HCT116 (cell line): ENCODE results near the gene AGBL3. TPM values are rescaled to one million over a fixed set of nuclear protein-coding genes. Genes with fewer than 3 reads are reported as not detected.
A peak's percentile ranks its signal among the peaks of the same experiment; 100 is the strongest.

ENCODE experiments used
- ATAC-seq: fragments of 200-7000 bp; cut with Tn5 transposase; 2 replicates; pipeline ENCODE4 v1.9.1; 2020; ENCODE audit warnings: mild to moderate bottlenecking, moderate library complexity
- BruUV-seq: library from RNA; stranded (reverse); fragments of 400-500 nt; replicated peaks from 2 replicates; lab custom pipeline; 2021; lab: Mats Ljungman, UMichigan
- CTCF ChIA-PET: fragments of 300-600 bp; sonication (Branson Sonifier 250); formaldehyde crosslinking; loops from one replicate; lab custom pipeline; 2021; ENCODE audit warnings: antibody characterized with exemption; lab: Charles Lee
- POLR2A ChIA-PET: fragments of 300-600, 350-600 bp; sonication (Branson Sonifier 250); formaldehyde crosslinking; loops from one replicate; lab custom pipeline; 2021; ENCODE audit warnings: antibody characterized with exemption; lab: Charles Lee
- RAD21 ChIA-PET, 2 experiments: fragments of 300-600 bp; sonication (Branson Sonifier 250); formaldehyde crosslinking; loops; one replicate each; lab custom pipeline; 2023; ENCODE audit warnings: low total read pairs in 2 of 2; ENCODE audit not compliant: uncharacterized antibody in 2 of 2, unreplicated experiment in 2 of 2, low non-redundant PET in 1 of 2; lab: Charles Lee
- DNase-seq: peaks from one replicate; pipeline ENCODE4 v3.0.0-alpha.2; 2010; ENCODE audit warnings: low read depth, low spot score
- H2AFZ ChIP-seq: fragments of 200-600 bp; shearing (Covaris generic), sonication (generic); 2 replicates; pipeline ENCODE4 v1.6.1; 2017; ENCODE audit warnings: low read depth, mixed run types, mixed read lengths, antibody characterized with exemption, low read length; ENCODE audit not compliant: poor library complexity, severe bottlenecking
- H3K27ac ChIP-seq: 2 replicates; pipeline ENCODE4 v1.5.1; 2012; ENCODE audit warnings: low read depth, low read length
- H3K27me3 ChIP-seq: fragments of 200-600 bp; sonication (generic); 2 replicates; pipeline ENCODE4 v1.6.1; 2016; ENCODE audit warnings: mixed run types, low read length, mixed read lengths; ENCODE audit not compliant: insufficient read depth
- H3K36me3 ChIP-seq, 2 experiments: fragments of 200-500 bp in 1 of 2; fragments of 200-600 bp in 1 of 2; sonication (Bioruptor generic) in 1 of 2; sonication (generic) in 1 of 2; 2 replicates each; pipeline versions ENCODE4 v1.5.1 to v1.6.1; 2014 to 2016; ENCODE audit warnings: low read length in 2 of 2, inconsistent platforms in 1 of 2, mixed read lengths in 1 of 2, mixed run types in 1 of 2; ENCODE audit not compliant: insufficient read depth in 2 of 2, control insufficient read depth in 1 of 2
- H3K4me1 ChIP-seq, 2 experiments: fragments of 200-600 bp in 1 of 2; sonication (generic) in 1 of 2; 2 replicates each; pipeline versions ENCODE4 v1.5.1 to v1.6.1; 2012 to 2017; ENCODE audit warnings: low read length in 2 of 2, inconsistent platforms in 1 of 2, mild to moderate bottlenecking in 1 of 2, mixed read lengths in 1 of 2, mixed run types in 1 of 2, moderate library complexity in 1 of 2; ENCODE audit not compliant: insufficient read depth in 2 of 2, control insufficient read depth in 1 of 2
- H3K4me2 ChIP-seq: fragments of 200-600 bp; sonication (generic); 2 replicates; pipeline ENCODE4 v1.6.1; 2017; ENCODE audit warnings: mixed run types, low read length, mixed read lengths
- H3K4me3 ChIP-seq, 2 experiments: fragments of 200-600 bp in 1 of 2; sonication (generic) in 1 of 2; replicated peaks in 1 of 2; 2 replicates each; pipeline ENCODE4 v1.5.1; 2011 to 2016; ENCODE audit warnings: low read length in 2 of 2, control low read depth in 1 of 2, low read depth in 1 of 2, mild to moderate bottlenecking in 1 of 2, mixed read lengths in 1 of 2, mixed run types in 1 of 2
- H3K79me2 ChIP-seq: fragments of 200-600 bp; sonication (generic); 2 replicates; pipeline ENCODE4 v1.6.1; 2017; ENCODE audit warnings: mild to moderate bottlenecking, mixed run types, low read length, moderate library complexity, mixed read lengths; ENCODE audit not compliant: insufficient read depth
- H3K9ac ChIP-seq: fragments of 200-600 bp; sonication (generic); 2 replicates; pipeline ENCODE4 v1.6.1; 2016; ENCODE audit warnings: low read length, mixed read lengths
- H3K9me2 ChIP-seq: fragments of 200-600 bp; sonication (generic), shearing (Covaris generic); 2 replicates; pipeline ENCODE4 v1.6.1; 2017; ENCODE audit warnings: mixed run types, mild to moderate bottlenecking, moderate library complexity; ENCODE audit not compliant: insufficient read depth
- H3K9me3 ChIP-seq, 2 experiments: fragments of 200-500 bp in 1 of 2; fragments of 200-600 bp in 1 of 2; sonication (Bioruptor generic) in 1 of 2; sonication (generic) in 1 of 2; 2 replicates each; pipeline ENCODE4 v1.6.1; 2014 to 2017; ENCODE audit warnings: low read length in 2 of 2, mixed read lengths in 2 of 2, inconsistent platforms in 1 of 2, low read depth in 1 of 2, mild to moderate bottlenecking in 1 of 2, mixed run types in 1 of 2, moderate library complexity in 1 of 2; ENCODE audit not compliant: control insufficient read depth in 1 of 2, insufficient read depth in 1 of 2
- H4K20me1 ChIP-seq: fragments of 200-600 bp; sonication (generic), shearing (Covaris generic); 2 replicates; pipeline ENCODE4 v1.6.1; 2017; ENCODE audit warnings: mixed run types, mild to moderate bottlenecking, moderate library complexity; ENCODE audit not compliant: insufficient read depth
- ATF3 ChIP-seq: IDR thresholded peaks from 2 replicates; pipeline ENCODE4 v1.6.1; 2012
- CBX3 ChIP-seq: IDR thresholded peaks from 2 replicates; pipeline ENCODE4 v1.6.1; 2012; ENCODE audit warnings: low read depth
- CEBPB ChIP-seq: IDR thresholded peaks from 2 replicates; pipeline ENCODE4 v1.6.1; 2012; ENCODE audit warnings: low read depth
- EGR1 ChIP-seq: IDR thresholded peaks from 2 replicates; pipeline ENCODE4 v1.6.1; 2012; ENCODE audit warnings: low read depth
- ELF1 ChIP-seq: IDR thresholded peaks from 2 replicates; pipeline ENCODE4 v1.6.1; 2012; ENCODE audit warnings: low read depth, borderline replicate concordance
- EZH2phosphoT487 ChIP-seq: fragments of 200-600 bp; IDR thresholded peaks from 2 replicates; pipeline ENCODE4 v1.6.1; 2018; ENCODE audit warnings: antibody characterized with exemption, borderline replicate concordance
- FOSL1 ChIP-seq: IDR thresholded peaks from 2 replicates; pipeline ENCODE4 v1.6.1; 2012; ENCODE audit warnings: low read depth
- MAX ChIP-seq: IDR thresholded peaks from 2 replicates; pipeline ENCODE4 v1.6.1; 2012
- POLR2A ChIP-seq: IDR thresholded peaks from 2 replicates; pipeline ENCODE4 v1.7.0; 2011; ENCODE audit warnings: borderline replicate concordance; ENCODE audit not compliant: insufficient read depth, insufficient read length; ENCODE audit errors: extremely low read depth
- RAD21 ChIP-seq: IDR thresholded peaks from 2 replicates; pipeline ENCODE4 v1.6.1; 2012; ENCODE audit warnings: low read depth, mild to moderate bottlenecking
- REST ChIP-seq: IDR thresholded peaks from 2 replicates; pipeline ENCODE4 v1.6.1; 2012; ENCODE audit warnings: low read depth
- SIN3A ChIP-seq: IDR thresholded peaks from 2 replicates; pipeline ENCODE4 v1.6.1; 2012; ENCODE audit warnings: low read depth
- SP1 ChIP-seq: IDR thresholded peaks from 2 replicates; pipeline ENCODE4 v1.6.1; 2012; ENCODE audit warnings: low read depth
- SRF ChIP-seq: IDR thresholded peaks from 2 replicates; pipeline ENCODE4 v1.6.1; 2012; ENCODE audit warnings: low read depth
- TCF7L2 ChIP-seq: IDR thresholded peaks from 2 replicates; pipeline ENCODE4 v1.7.0; 2011; ENCODE audit warnings: borderline replicate concordance, inconsistent platforms; ENCODE audit not compliant: insufficient read depth, insufficient read length; ENCODE audit errors: extremely low read depth
- YY1 ChIP-seq: IDR thresholded peaks from 2 replicates; pipeline ENCODE4 v1.6.1; 2011; ENCODE audit warnings: low read length, low read depth, moderate library complexity, mild to moderate bottlenecking; ENCODE audit not compliant: insufficient replicate concordance; ENCODE audit errors: extremely low read depth
- ZFX ChIP-seq: fragments of 450-650 bp; IDR thresholded peaks from 2 replicates; pipeline ENCODE4 v1.6.1; 2017
- ZNF274 ChIP-seq: fragments of 200-500 bp; sonication (Bioruptor generic); IDR thresholded peaks from 2 replicates; pipeline ENCODE4 v1.6.1; 2014; ENCODE audit warnings: mild to moderate bottlenecking, low read depth, low read length, inconsistent platforms
- intact Hi-C: fragments of 100-400 bp; cut with micrococcal nuclease; formaldehyde crosslinking; loops from 2 replicates; pipeline ENCODE4 v1.10.0; 2022
- total RNA-seq: library from RNA; stranded (reverse); gene quantifications from one replicate; pipeline ENCODE4 v1.2.1, GENCODE V29; 2021; ENCODE audit not compliant: unreplicated experiment

AGBL3 gene
- total RNA-seq, 1 experiment from 2014 or later = 1.9 TPM

GRCh38 chr7:134985894-134986362 is 380 bp upstream of the AGBL3 start:
- H3K9me2 ChIP-seq = no peaks in the 10 kb centered on the region
- POLR2A ChIA-PET = interaction anchor here (1.1 to 1.4 kb wide), 3 partner anchors 19 to 183 kb away, joined by 3 to 5 read pairs (median 4); no protein-coding TSS in a partner anchor
- no peak for ATAC-seq
- no peaks in the 10 kb centered on the region for H4K20me1 ChIP-seq
- peak overlapping the region; percentile 76 to 83 for H3K4me3 ChIP-seq
- H3K4me2 ChIP-seq = peak overlapping the region; percentile 90
- BruUV-seq = TSS peak; percentile 94
- H3K4me1 ChIP-seq = peaks cover 0 to 16% of the 10 kb centered on the region in 2 experiments; a peak in 2 of 4 replicates
- peak overlapping the region; percentile 79 for H2AFZ ChIP-seq
- H3K36me3 ChIP-seq = 0 out of 4 replicates have a peak, but pooled peaks cover 0 to 4% of the 10 kb centered on the region in 2 experiments
- H3K9me3 ChIP-seq = no peaks in the 10 kb centered on the region
- intact Hi-C loops = loop anchor here (1.0 kb wide), 1 partner anchor 183 kb away; no protein-coding TSS in a partner anchor
- peak overlapping the region; percentile 75 for H3K27ac ChIP-seq
- peak overlapping the region; percentile 75 for H3K9ac ChIP-seq
- no peak for TF ChIP-seq EZH2phosphoT487
- H3K79me2 ChIP-seq = peaks cover 18% of the 10 kb centered on the region
- RAD21 ChIA-PET = no interaction called here
- CTCF ChIA-PET = interaction anchor here (0.9 to 4.0 kb wide), 2 partner anchors 183 to 225 kb away, joined by 3 to 18 read pairs; partner anchors contain the start of gene WDR91
- no peak for DNase-seq
- no peaks in the 10 kb centered on the region for H3K27me3 ChIP-seq

- BruUV-seq = no TSS peak
- CTCF ChIA-PET = interaction anchor here (4.0 kb wide), 1 partner anchor 181 kb away, joined by 18 read pairs; no protein-coding TSS in a partner anchor
- Histone ChIP-seq H3K4me3 (no peak overlapping the region), H3K36me3 (0 out of 4 replicates have a peak, but pooled peaks cover 0 to 4% of the 10 kb centered on the region in 2 experiments), H3K9ac (no peak overlapping the region), H3K79me2 (peaks cover 18% of the 10 kb centered on the region), H3K4me2 (no peak overlapping the region), H2AFZ (no peak overlapping the region), H3K9me2 (no peaks in the 10 kb centered on the region), H4K20me1 (no peaks in the 10 kb centered on the region), H3K27ac (no peak overlapping the region), H3K4me1 (peaks cover 0 to 16% of the 10 kb centered on the region in 2 experiments; a peak in 2 of 4 replicates), H3K27me3 (no peaks in the 10 kb centered on the region), H3K9me3 (no peaks in the 10 kb centered on the region)
- POLR2A ChIA-PET = no interaction called here
- intact Hi-C loops = no loop called here
- DNase-seq = no peak
- ATAC-seq = no peak
- TF ChIP-seq MAX (no peak), TCF7L2 (no peak), ZNF274 (no peak), SRF (no peak), EGR1 (no peak), CBX3 (no peak), YY1 (no peak), RAD21 (no peak), SIN3A (no peak), FOSL1 (no peak), REST (no peak), POLR2A (no peak), ELF1 (no peak), EZH2phosphoT487 (no peak), SP1 (no peak), CEBPB (no peak), ATF3 (no peak), ZFX (no peak)
- RAD21 ChIA-PET = no interaction called here
These were observed 1.9 kb downstream of the AGBL3 start for GRCh38 chr7:134988161-134988560.
